ENCODE measurements around the gene GABPA.

DNA sequence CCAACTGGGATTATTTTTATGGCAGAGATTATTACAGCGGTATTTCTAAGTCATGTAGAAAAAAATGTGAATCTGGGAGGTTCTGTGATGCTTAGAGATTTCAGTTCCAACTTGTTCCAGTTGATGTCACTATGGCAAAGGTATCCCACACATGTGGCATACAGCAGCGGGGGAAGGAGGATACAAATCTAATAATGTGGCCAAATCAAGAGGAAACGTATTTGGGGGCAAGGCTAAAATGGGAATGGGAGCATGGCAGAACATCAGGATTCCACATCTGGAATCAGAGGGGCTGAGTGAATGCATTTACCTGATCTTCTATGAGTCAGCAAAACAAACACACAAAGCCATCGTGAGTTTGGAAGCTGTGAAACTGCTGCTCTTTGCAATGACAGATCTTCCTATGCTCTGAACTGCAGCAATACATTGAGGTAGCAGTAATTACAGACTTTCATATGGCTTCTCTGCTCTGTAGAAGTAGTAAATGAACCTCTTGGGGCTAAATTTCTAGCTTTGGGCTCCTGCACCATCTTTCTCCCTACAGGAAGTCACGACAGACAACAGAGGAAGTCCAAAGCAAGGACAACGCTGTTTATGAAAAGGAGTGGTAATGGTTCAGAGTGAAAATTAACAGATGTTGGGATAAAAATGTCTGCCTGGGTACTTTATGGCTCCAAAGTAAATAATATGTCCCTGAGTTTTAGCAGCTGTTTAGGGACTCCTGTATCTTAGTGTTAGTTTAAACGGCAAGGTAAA, 55.5 kb downstream of the GABPA start:
- TF ChIP-seq ZBTB1 (CRISPR knock-in tag; IDR thresholded peaks at IDR 0.05; ENCODE audit: borderline replicate concordance, low read depth) (no peak), SOX6 (IDR thresholded peaks at IDR 0.05) (no peak), KLF13 (tag; IDR thresholded peaks at IDR 0.05; ENCODE audit: borderline replicate concordance, low read depth) (no peak), ZFP36 (IDR thresholded peaks at IDR 0.05; ENCODE audit: low read depth, low read length, partially characterized antibody) (no peak), MTA3 (IDR thresholded peaks at IDR 0.05; ENCODE audit: borderline replicate concordance) (no peak), NFRKB (IDR thresholded peaks at IDR 0.05; ENCODE audit: low read depth) (no peak), ZNF23 (CRISPR knock-in tag; IDR thresholded peaks at IDR 0.05) (no peak), ZNF274 (IDR thresholded peaks at IDR 0.05; ENCODE audit: borderline replicate concordance, low read depth, low read length) (no peak), CBX8 (IDR thresholded peaks at IDR 0.05; ENCODE audit: borderline replicate concordance, extremely low read depth, low read depth, low read length, poor library complexity, severe bottlenecking) (no peak), POLR2A (conservative IDR thresholded peaks at IDR 0.05) (no peak), ZNF24 (IDR thresholded peaks at IDR 0.05) (no peak), SAFB (IDR thresholded peaks at IDR 0.05; ENCODE audit: borderline replicate concordance, low read depth, low read length) (no peak), SIN3A (IDR thresholded peaks at IDR 0.05; ENCODE audit: borderline replicate concordance in 2 of 2, control insufficient read depth in 1 of 2, low read depth in 2 of 2, low read length in 2 of 2) (no peak), SRSF7 (optimal IDR thresholded peaks at IDR 0.05; ENCODE audit: low read depth, low read length) (no peak)
